HepG2 (cell line): ENCODE data around the gene OLAH. TPM values are rescaled to one million over a fixed set of nuclear protein-coding genes. Genes with fewer than 3 reads are reported as not detected.

Source experiments
- ARID4A ChIP-seq: sonication (generic); formaldehyde crosslinking; IDR thresholded peaks from 2 replicates; pipeline ENCODE4 v1.5.0; 2020; ENCODE audit warnings: mild to moderate bottlenecking, missing genetic modification reagents, borderline replicate concordance
- ATRX ChIP-seq: sonication (generic); formaldehyde crosslinking; IDR thresholded peaks from 2 replicates; pipeline ENCODE4 v1.4.0; 2020; ENCODE audit warnings: missing genetic modification reagents, borderline replicate concordance
- EED ChIP-seq: sonication (generic); formaldehyde crosslinking; IDR thresholded peaks from 2 replicates; pipeline ENCODE4 v1.5.0; 2020; ENCODE audit warnings: mild to moderate bottlenecking, missing genetic modification reagents
- ELF3 ChIP-seq: IDR thresholded peaks from 2 replicates; pipeline ENCODE4 v1.6.1; 2016; ENCODE audit warnings: missing genetic modification reagents, missing compliant biosample characterization
- HNF1B ChIP-seq: sonication (generic); formaldehyde crosslinking; IDR thresholded peaks from 2 replicates; pipeline ENCODE4 v1.5.1; 2020; ENCODE audit warnings: mild to moderate bottlenecking, moderate library complexity, missing genetic modification reagents
- KAT7 ChIP-seq: IDR thresholded peaks from 2 replicates; pipeline ENCODE4 v1.6.1; 2018; ENCODE audit warnings: borderline replicate concordance, missing compliant biosample characterization
- MYC ChIP-seq: sonication (generic); formaldehyde crosslinking; IDR thresholded peaks from 2 replicates; pipeline ENCODE4 v1.9.0; 2021; ENCODE audit warnings: missing genetic modification reagents, borderline replicate concordance
- PHF5A ChIP-seq: IDR thresholded peaks from one replicate; pipeline ENCODE4 v1.6.1; 2018; ENCODE audit warnings: low read depth, missing genetic modification reagents; ENCODE audit not compliant: unreplicated experiment
- RNF219 ChIP-seq: sonication (generic); formaldehyde crosslinking; IDR thresholded peaks from 2 replicates; pipeline ENCODE4 v1.5.0; 2020; ENCODE audit warnings: mild to moderate bottlenecking, missing genetic modification reagents
- TBP ChIP-seq: sonication (generic); formaldehyde crosslinking; IDR thresholded peaks from 2 replicates; pipeline ENCODE4 v1.5.0; 2020; ENCODE audit warnings: missing genetic modification reagents
- TEAD2 ChIP-seq: sonication (generic); formaldehyde crosslinking; IDR thresholded peaks from 2 replicates; pipeline ENCODE4 v1.9.0; 2021; ENCODE audit warnings: missing genetic modification reagents
- TERF1 ChIP-seq: sonication (generic); formaldehyde crosslinking; IDR thresholded peaks from 2 replicates; pipeline ENCODE4 v1.8.0; 2022; ENCODE audit warnings: mild to moderate bottlenecking, missing genetic modification reagents, moderate library complexity
- ZNF12 ChIP-seq: sonication (generic); formaldehyde crosslinking; IDR thresholded peaks from 2 replicates; pipeline ENCODE4 v1.5.0; 2020; ENCODE audit warnings: missing genetic modification reagents
- ZNF691 ChIP-seq: sonication (generic); formaldehyde crosslinking; IDR thresholded peaks from 2 replicates; pipeline ENCODE4 v1.4.0; 2020; ENCODE audit warnings: missing genetic modification reagents, low read depth, mild to moderate bottlenecking, borderline replicate concordance
- ZNF704 ChIP-seq: sonication (generic); formaldehyde crosslinking; IDR thresholded peaks from 2 replicates; pipeline ENCODE4 v1.8.1; 2023; ENCODE audit warnings: mild to moderate bottlenecking, inconsistent platforms, moderate library complexity, missing genetic modification reagents, borderline replicate concordance
- ZSCAN21 ChIP-seq: sonication (generic); formaldehyde crosslinking; IDR thresholded peaks from 2 replicates; pipeline ENCODE4 v1.8.0; 2022; ENCODE audit warnings: mild to moderate bottlenecking, missing genetic modification reagents, moderate library complexity, borderline replicate concordance
- polyA plus RNA-seq, 8 experiments: library from polyadenylated mRNA; depleted of rRNA in 3 of 8; stranded (reverse) in 7 of 8; unstranded in 1 of 8; fragments of >200 nt; fragmentation: Illumina TruSeq in 4 of 8; extraction: Trizol in 4 of 8; gene quantifications; 2 replicates each; pipeline versions ENCODE4 v1.2.1 to v1.2.3, GENCODE V29; 2011 to 2016; ENCODE audit warnings: low read depth in 4 of 8, missing spikeins in 1 of 8, mixed read lengths in 1 of 8; ENCODE audit not compliant: insufficient read depth in 1 of 8
- total RNA-seq, 5 experiments: library from RNA; depleted of rRNA; stranded (reverse); fragments of >200 nt; fragmentation: Illumina TruSeq; extraction: Trizol; gene quantifications; 2 replicates each; pipeline ENCODE4 v1.2.3, GENCODE V29; 2016; ENCODE audit warnings: low read depth in 1 of 5

Gene OLAH
- total and polyA plus RNA-seq, 2 of the 13 experiments (the other 11 are each of a cell fraction or from before 2014, with no cell fraction given), result 0.13 TPM; not detected in 1

- TF ChIP-seq HNF1B (peak; percentile 29; the same call in 1 of the 2 replicates), TBP (CRISPR knock-in tag) (0 out of 2 replicates have a peak, but pooled peaks have one; percentile 30), KAT7 (CRISPR knock-in tag) (peak; percentile 97), ZNF12 (no peak), ARID4A (CRISPR knock-in tag) (peak; percentile 96), RNF219 (CRISPR knock-in tag) (no peak), ZSCAN21 (CRISPR knock-in tag) (peak; percentile 93), ZNF691 (CRISPR knock-in tag) (peak; percentile 94), ZNF704 (peak; percentile 73; the same call in 1 of the 2 replicates), TERF1 (no peak), EED (CRISPR knock-in tag) (peak; percentile 87), MYC (CRISPR knock-in tag) (peak; percentile 94), ELF3 (CRISPR knock-in tag) (peak; percentile 80), TEAD2 (0 out of 2 replicates have a peak, but pooled peaks have one; percentile 24), PHF5A (CRISPR knock-in tag) (peak; percentile 57), ATRX (CRISPR knock-in tag) (no peak)
These were observed 53.5 kb downstream of the OLAH start, which contains the start of gene RPP38 (continued) for GRCh38 chr10:15097011-15097812.
